Measurements from ENCODE around the gene CAPS.
"Not testable (repeated sequence)": the region's sequence is repeated elsewhere in the genome, so short reads cannot be mapped to it uniquely, and the experiment has no call there.

The CAPS gene

GRCh38 chr19:5867201-5868136, 46.6 kb upstream of the CAPS start:
- TF ChIP-seq SPI1 (IDR thresholded peaks at IDR 0.05; ENCODE audit: borderline replicate concordance, low read depth), result peak; percentile 24; the same call in 1 of the 2 replicates
- TF ChIP-seq, protein P1, sequence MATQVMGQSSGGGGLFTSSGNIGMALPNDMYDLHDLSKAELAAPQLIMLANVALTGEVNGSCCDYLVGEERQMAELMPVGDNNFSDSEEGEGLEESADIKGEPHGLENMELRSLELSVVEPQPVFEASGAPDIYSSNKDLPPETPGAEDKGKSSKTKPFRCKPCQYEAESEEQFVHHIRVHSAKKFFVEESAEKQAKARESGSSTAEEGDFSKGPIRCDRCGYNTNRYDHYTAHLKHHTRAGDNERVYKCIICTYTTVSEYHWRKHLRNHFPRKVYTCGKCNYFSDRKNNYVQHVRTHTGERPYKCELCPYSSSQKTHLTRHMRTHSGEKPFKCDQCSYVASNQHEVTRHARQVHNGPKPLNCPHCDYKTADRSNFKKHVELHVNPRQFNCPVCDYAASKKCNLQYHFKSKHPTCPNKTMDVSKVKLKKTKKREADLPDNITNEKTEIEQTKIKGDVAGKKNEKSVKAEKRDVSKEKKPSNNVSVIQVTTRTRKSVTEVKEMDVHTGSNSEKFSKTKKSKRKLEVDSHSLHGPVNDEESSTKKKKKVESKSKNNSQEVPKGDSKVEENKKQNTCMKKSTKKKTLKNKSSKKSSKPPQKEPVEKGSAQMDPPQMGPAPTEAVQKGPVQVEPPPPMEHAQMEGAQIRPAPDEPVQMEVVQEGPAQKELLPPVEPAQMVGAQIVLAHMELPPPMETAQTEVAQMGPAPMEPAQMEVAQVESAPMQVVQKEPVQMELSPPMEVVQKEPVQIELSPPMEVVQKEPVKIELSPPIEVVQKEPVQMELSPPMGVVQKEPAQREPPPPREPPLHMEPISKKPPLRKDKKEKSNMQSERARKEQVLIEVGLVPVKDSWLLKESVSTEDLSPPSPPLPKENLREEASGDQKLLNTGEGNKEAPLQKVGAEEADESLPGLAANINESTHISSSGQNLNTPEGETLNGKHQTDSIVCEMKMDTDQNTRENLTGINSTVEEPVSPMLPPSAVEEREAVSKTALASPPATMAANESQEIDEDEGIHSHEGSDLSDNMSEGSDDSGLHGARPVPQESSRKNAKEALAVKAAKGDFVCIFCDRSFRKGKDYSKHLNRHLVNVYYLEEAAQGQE (IDR thresholded peaks at IDR 0.05; ENCODE audit: insufficient replicate concordance, low read depth), result no peak
- H3K27ac ChIP-seq (replicated peaks), result no peak overlapping the region
- no peaks in the 10 kb centered on the region for H3K27me3 ChIP-seq (ENCODE audit: insufficient read depth, poor library complexity, severe bottlenecking)
- no peak for DNase-seq (ENCODE audit: low read depth in 1 of 2, low spot score in 1 of 2)
- no peak overlapping the region for H3K4me3 ChIP-seq (replicated peaks; ENCODE audit: insufficient read depth, low read length)

- DNase-seq (ENCODE audit: low read depth in 1 of 2, low spot score in 1 of 2), result no peak
- TF ChIP-seq POLR2AphosphoS5 (IDR thresholded peaks at IDR 0.05; ENCODE audit: low read depth), result no peak
- no peak for TF ChIP-seq GABPA (IDR thresholded peaks at IDR 0.05; ENCODE audit: low read depth)
- no peak for TF ChIP-seq SPI1 (IDR thresholded peaks at IDR 0.05; ENCODE audit: borderline replicate concordance, low read depth)
- TF ChIP-seq, protein P2, sequence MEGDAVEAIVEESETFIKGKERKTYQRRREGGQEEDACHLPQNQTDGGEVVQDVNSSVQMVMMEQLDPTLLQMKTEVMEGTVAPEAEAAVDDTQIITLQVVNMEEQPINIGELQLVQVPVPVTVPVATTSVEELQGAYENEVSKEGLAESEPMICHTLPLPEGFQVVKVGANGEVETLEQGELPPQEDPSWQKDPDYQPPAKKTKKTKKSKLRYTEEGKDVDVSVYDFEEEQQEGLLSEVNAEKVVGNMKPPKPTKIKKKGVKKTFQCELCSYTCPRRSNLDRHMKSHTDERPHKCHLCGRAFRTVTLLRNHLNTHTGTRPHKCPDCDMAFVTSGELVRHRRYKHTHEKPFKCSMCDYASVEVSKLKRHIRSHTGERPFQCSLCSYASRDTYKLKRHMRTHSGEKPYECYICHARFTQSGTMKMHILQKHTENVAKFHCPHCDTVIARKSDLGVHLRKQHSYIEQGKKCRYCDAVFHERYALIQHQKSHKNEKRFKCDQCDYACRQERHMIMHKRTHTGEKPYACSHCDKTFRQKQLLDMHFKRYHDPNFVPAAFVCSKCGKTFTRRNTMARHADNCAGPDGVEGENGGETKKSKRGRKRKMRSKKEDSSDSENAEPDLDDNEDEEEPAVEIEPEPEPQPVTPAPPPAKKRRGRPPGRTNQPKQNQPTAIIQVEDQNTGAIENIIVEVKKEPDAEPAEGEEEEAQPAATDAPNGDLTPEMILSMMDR (IDR thresholded peaks at IDR 0.05; ENCODE audit: insufficient read depth, low read length), result no peak
- TF ChIP-seq, protein P1 (IDR thresholded peaks at IDR 0.05; ENCODE audit: insufficient replicate concordance, low read depth), result no peak
- Histone ChIP-seq H3K27me3 (ENCODE audit: insufficient read depth, poor library complexity, severe bottlenecking) (no peaks in the 10 kb centered on the region), H3K27ac (replicated peaks) (no peak overlapping the region), H3K4me3 (replicated peaks; ENCODE audit: insufficient read depth, low read length) (no peak overlapping the region)
These were observed 43.1 kb upstream of the CAPS start for GRCh38 chr19:5870986-5871394.

DNA sequence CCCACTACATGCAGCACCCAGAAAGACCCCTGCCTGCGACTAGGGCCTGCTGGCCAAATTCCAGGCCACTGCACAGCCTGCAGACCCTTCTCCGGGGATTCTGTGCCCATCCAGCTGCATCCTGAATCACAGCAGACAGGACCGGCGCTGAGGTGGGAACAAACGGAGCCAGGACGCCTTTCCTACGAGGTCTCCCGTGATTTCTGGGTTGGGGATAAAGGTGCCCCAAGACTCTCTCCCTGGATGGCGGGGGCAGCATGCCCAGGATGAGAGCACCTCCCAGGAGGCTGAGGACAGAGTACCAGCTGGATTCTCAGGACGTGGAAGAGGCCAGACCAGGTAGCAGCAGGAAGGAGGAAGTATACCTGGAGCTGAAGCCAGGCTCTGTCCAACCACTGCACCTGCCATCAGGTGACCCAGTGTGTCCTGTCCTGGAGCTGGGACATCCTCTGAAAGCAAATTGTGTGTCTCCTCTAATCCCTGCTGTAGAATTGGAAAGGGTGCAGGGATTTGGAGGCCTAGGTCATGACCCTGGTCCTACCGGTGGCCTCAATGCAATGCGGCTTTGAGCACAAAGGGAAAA, 40.3 kb upstream of the CAPS start:
- TF ChIP-seq POLR2AphosphoS5 (IDR thresholded peaks at IDR 0.05; ENCODE audit: low read depth) (no peak), SPI1 (IDR thresholded peaks at IDR 0.05; ENCODE audit: borderline replicate concordance, low read depth) (no peak), GABPA (IDR thresholded peaks at IDR 0.05; ENCODE audit: low read depth) (no peak)
- TF ChIP-seq, protein P2 (IDR thresholded peaks at IDR 0.05; ENCODE audit: insufficient read depth, low read length), result no peak
- TF ChIP-seq, protein P1 (IDR thresholded peaks at IDR 0.05; ENCODE audit: insufficient replicate concordance, low read depth), result no peak
- H3K27me3 ChIP-seq (ENCODE audit: insufficient read depth, poor library complexity, severe bottlenecking), result no peaks in the 10 kb centered on the region
- no peak for DNase-seq (ENCODE audit: low read depth in 1 of 2, low spot score in 1 of 2)

GRCh38 chr19:5874496-5874895, 39.6 kb upstream of the CAPS start:
- not testable (repeated sequence) for H3K27me3 ChIP-seq (ENCODE audit: insufficient read depth, poor library complexity, severe bottlenecking); H3K4me3 ChIP-seq (replicated peaks; ENCODE audit: insufficient read depth, low read length); H3K27ac ChIP-seq (replicated peaks)
- DNase-seq (ENCODE audit: low read depth in 1 of 2, low spot score in 1 of 2), result peak; percentile 36 to 55

More for the DNA sequence above, 40.3 kb upstream of the CAPS start:
- H3K4me3 ChIP-seq (replicated peaks; ENCODE audit: insufficient read depth, low read length), result no peak overlapping the region
- H3K27ac ChIP-seq (replicated peaks), result no peak overlapping the region
